ENCODE data around the gene B4GALNT3. TPM values are rescaled to one million over a fixed set of nuclear protein-coding genes. Genes with fewer than 3 reads are reported as not detected.
A peak's percentile ranks its signal among the peaks of the same experiment; 100 is the strongest.

Gene B4GALNT3
- total RNA-seq, 1 experiment from 2014 or later, result 15.5 TPM

DNA sequence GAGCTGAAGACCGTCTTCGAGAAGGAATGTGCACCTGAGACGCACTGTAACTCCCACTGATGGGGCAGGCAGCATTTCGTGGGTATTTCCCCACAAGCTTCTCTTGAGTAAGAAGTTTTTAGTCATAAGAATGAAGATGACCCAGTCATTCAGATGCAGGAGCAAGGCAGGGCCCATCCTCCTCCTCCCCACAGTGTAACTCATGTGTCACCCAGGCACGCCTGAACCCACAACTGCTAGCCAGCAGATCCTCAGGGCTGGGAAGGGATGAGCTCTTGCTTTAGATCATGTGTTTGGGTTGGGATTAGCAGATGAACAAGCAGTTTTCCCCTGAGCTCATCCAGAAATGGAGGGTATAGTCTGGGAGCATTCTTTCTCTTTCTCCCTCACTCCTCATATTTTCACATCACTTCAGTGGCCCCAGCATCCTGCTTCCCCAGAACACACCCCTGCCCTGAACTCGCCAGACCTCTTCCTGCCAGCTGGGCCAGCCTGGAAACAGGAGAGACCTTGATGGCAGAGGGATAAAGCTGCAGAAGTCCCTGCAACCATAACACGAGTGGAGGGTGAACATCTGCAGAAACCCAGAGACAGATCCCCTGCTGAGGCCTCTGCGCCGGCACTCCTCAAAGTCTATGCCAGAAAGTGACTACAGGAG, 73.3 kb downstream of the B4GALNT3 start:
- Histone ChIP-seq H3K36me3 (replicated peaks; ENCODE audit: control insufficient read depth, insufficient read depth, low read length) (no peaks in the 10 kb centered on the region), H3K4me3 (ENCODE audit: insufficient read depth, low read depth, low read length) (no peak overlapping the region), H3K27me3 (ENCODE audit: control insufficient read depth, insufficient read depth, low read length) (no peaks in the 10 kb centered on the region)
- no peak for DNase-seq

DNA sequence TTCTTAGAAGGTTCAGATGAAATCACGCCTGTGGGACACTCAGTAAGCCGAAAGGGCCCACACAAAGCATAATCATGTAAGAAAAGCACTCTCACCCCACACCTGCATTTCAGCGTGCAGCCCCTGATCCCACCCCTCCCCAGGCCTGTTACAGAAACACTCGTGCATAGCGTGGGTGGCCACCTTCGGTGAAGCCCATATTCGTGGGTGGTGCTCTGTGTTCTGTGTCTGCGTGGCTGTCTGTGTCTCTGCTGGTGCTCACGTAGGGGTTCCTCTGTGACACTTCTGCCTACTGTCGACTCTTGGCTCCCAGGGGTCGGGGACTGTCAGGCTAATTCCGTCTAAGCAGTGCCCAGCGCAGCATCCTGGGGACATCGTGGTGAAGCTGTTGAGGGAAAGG, 74.0 kb downstream of the B4GALNT3 start:
- H3K36me3 ChIP-seq (replicated peaks; ENCODE audit: control insufficient read depth, insufficient read depth, low read length), result no peaks in the 10 kb centered on the region
- H3K27me3 ChIP-seq (ENCODE audit: control insufficient read depth, insufficient read depth, low read length), result no peaks in the 10 kb centered on the region
- no peak overlapping the region for H3K4me3 ChIP-seq (ENCODE audit: insufficient read depth, low read depth, low read length)
- DNase-seq, result no peak

DNA sequence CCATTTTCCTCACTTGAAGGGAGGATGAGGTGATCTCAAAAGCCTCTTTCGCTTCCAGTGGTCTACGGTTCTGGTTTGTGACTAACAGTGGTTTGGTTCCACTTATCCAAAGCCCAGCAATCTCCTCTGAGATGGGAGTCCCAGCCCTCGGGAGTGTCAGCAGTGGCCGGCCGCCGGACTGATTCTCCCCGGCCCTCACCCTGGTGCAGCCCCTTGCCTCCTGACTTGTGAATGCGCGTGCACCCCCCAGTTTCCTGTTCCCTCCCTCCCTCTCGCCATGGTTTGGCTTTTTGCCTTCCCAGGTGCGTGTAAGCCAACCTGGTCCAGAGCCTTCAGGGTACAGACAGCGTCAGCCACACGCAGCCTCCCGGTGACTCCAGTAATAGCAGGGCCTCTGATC, 74.5 kb downstream of the B4GALNT3 start:
- Histone ChIP-seq H3K4me3 (ENCODE audit: insufficient read depth, low read depth, low read length) (no peak overlapping the region), H3K27me3 (ENCODE audit: control insufficient read depth, insufficient read depth, low read length) (no peaks in the 10 kb centered on the region)

DNA sequence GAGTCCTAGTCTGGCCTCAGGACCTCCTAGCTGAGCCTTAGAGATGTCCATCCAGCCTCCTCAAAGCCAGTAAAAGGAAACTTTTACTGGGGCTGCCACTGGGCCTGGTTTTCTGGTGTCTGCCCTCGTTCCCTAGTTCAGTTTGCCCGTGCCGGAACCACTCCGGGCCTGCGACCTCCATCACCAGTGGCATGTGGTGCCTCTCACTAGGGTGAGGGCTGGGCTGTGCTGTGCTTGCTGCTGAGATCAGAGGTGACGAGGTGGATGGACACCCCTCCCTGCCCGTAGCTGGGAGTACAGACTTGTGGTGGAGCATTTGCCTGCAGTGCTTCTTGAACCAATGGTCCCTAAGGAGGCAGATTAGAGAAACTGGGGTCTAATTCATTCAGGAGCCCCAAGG, 75.7 kb downstream of the B4GALNT3 start:
- H3K36me3 ChIP-seq (replicated peaks; ENCODE audit: control insufficient read depth, insufficient read depth, low read length), result no peaks in the 10 kb centered on the region
- H3K4me3 ChIP-seq (ENCODE audit: insufficient read depth, low read depth, low read length), result no peak overlapping the region
- DNase-seq, result no peak
- no peaks in the 10 kb centered on the region for H3K27me3 ChIP-seq (ENCODE audit: control insufficient read depth, insufficient read depth, low read length)

More for the DNA sequence above, 74.5 kb downstream of the B4GALNT3 start:
- DNase-seq, result no peak
- H3K36me3 ChIP-seq (replicated peaks; ENCODE audit: control insufficient read depth, insufficient read depth, low read length), result no peaks in the 10 kb centered on the region

DNA sequence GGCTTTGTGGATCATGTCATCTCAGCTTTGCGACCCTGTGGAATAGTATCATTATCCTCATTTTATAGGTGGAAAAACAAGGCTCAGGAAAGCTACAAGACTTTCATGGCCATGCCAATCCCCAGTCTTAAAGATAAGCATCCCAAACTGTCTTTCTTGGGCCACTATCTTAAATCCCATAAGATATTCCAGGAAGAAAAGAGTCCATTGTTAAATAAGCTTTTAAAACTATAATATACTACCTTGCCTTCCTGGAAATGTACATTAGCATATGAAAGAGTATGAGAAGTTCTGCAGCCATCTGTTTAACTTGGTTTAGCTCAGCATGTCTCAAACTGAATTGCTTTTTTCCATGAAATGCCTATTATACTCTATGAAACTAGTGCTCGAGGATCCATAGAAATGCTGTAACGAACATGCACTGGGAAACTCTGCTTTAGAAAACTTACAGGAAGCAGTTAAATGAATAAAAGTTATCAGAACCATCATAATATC, 77.1 kb downstream of the B4GALNT3 start:
- H3K36me3 ChIP-seq (replicated peaks; ENCODE audit: control insufficient read depth, insufficient read depth, low read length), result no peaks in the 10 kb centered on the region
- H3K4me3 ChIP-seq (ENCODE audit: insufficient read depth, low read depth, low read length), result no peak overlapping the region
- DNase-seq, result no peak
- no peaks in the 10 kb centered on the region for H3K27me3 ChIP-seq (ENCODE audit: control insufficient read depth, insufficient read depth, low read length)

DNA sequence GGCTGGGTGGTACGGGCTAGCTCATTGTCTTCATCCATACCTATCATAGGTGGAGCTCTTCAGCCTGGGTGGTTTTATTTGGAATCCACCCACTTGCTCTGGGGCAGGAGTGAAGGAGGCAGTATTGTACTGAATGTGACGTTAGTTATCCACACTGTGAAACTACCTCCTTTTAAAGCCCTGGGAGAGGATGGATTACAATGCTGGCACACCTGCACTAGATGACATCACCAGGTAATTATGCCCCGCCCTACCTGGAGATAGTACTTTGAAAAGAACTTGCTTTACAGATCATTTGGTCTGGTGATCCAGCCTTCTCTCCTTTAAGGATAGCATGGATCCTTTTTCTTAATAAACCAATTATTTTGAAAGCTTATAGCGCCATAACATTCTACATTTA, 78.0 kb downstream of the B4GALNT3 start:
- Histone ChIP-seq H3K4me3 (ENCODE audit: insufficient read depth, low read depth, low read length) (no peak overlapping the region), H3K36me3 (replicated peaks; ENCODE audit: control insufficient read depth, insufficient read depth, low read length) (no peaks in the 10 kb centered on the region), H3K27me3 (ENCODE audit: control insufficient read depth, insufficient read depth, low read length) (no peaks in the 10 kb centered on the region)
- DNase-seq, result no peak

DNA sequence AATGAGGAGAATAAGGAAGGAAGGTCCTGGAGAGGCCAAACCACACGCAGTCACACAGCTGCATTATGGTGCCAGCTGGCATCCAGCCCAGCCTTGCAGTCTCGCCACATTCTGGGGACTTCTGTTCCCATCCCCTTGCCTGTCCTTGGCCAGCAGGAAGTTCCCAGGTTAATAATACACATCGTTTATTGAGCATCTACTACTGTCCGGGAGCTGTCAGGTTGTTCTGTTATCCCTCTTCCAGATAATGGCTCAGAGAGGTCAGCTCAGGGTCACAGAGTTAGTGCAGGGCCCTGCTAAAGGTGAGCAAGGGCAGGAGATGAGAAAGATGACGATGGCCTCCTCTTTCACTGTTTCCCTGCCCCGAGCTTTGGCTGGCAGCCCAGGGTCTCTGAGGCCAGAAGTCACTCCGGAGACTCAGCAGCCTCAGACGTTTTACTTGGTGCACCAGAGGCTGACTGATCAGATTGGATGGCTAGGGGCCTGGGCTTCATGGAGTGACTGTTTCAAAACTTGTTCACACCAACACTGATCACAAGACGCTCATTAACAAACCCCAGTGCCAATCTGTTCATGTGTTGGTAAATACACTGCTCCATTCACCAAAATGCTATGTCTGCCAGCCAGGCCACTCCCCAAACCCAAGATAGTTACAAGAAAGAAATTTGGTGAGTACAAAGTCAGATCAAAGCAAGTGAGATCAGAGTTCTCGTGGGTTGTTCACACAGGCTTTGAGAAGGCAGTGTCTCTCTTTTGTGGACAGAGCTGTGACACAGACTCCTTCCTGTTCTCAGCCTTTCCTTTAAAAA, 79.2 kb downstream of the B4GALNT3 start:
- no peak for DNase-seq
- H3K4me3 ChIP-seq (ENCODE audit: insufficient read depth, low read depth, low read length), result no peak overlapping the region
- no peaks in the 10 kb centered on the region for H3K36me3 ChIP-seq (replicated peaks; ENCODE audit: control insufficient read depth, insufficient read depth, low read length)
- no peaks in the 10 kb centered on the region for H3K27me3 ChIP-seq (ENCODE audit: control insufficient read depth, insufficient read depth, low read length)

DNA sequence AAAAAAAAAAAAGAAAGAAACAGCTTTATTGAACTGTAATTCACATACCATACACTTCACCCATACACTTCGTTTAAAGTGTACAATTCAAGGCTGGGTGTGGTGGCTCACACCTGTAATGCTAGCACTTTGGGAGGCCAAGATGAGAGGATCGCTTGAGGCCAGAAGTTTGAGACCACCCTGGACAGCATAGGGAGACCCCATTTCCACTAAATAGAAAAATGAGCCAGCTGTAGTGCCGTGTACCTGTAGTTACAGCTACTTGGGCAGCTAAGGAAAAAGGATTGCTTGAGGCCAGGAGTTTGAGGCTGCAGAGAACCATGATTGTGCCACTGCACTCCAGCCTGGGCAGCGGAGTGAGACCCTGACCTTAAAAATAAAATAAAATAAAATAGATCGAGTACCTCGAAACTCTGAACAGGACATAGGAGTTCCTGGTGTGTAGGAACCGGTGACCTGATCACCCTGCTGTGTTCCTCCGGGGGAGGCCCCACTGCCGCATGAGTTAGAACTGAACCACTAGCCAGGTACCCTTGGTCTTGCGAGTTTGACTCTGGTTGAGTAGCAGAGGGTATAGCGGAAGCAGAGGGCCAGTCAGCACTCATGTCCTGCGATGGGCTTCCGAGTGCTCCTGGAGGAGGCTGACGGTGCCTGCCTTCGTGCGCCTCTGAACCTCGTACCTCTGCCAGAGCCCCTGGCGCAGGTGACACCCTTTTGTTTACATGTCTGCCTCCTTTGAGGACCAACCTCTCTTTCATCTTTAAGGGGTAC, 80.0 kb downstream of the B4GALNT3 start:
- Histone ChIP-seq H3K36me3 (replicated peaks; ENCODE audit: control insufficient read depth, insufficient read depth, low read length) (no peaks in the 10 kb centered on the region), H3K27me3 (ENCODE audit: control insufficient read depth, insufficient read depth, low read length) (no peaks in the 10 kb centered on the region), H3K4me3 (ENCODE audit: insufficient read depth, low read depth, low read length) (no peak overlapping the region)
- no peak for DNase-seq

DNA sequence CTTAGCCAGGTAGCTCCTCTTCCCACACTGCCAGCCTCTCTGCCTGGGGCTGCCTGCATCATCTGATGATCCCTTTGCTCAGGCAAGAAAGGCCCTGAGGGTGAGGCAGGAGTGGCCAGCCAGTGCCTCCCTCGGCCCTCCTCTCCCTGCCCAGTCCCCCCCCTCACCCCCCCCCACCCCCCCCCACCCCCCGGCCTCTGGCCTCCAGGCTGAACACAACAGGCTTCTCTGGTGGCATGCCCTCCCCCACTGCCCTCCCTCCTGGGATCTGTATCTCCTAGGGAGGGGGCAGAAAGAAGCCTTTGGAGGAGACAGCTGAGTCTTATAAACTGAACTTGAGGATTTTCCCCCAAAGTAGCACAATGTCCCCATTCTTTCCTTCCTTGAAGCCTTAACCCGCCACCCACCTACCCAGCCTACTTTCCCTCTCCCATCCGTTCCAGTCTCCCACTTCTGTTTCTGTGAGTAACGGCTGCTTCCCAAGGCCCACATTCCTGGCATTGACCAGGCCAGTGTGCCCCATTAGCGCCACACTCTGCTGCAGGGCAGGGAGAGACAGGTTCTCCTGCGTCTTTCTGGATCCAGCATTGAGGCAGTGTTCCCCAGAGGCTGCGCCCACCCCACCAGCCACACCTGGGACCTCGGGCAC, 82.1 kb downstream of the B4GALNT3 start:
- Histone ChIP-seq H3K4me3 (ENCODE audit: insufficient read depth, low read depth, low read length) (no peak overlapping the region), H3K27me3 (ENCODE audit: control insufficient read depth, insufficient read depth, low read length) (peaks cover 9% of the 10 kb centered on the region), H3K36me3 (replicated peaks; ENCODE audit: control insufficient read depth, insufficient read depth, low read length) (no peaks in the 10 kb centered on the region)
- peak; percentile 80 for DNase-seq

DNA sequence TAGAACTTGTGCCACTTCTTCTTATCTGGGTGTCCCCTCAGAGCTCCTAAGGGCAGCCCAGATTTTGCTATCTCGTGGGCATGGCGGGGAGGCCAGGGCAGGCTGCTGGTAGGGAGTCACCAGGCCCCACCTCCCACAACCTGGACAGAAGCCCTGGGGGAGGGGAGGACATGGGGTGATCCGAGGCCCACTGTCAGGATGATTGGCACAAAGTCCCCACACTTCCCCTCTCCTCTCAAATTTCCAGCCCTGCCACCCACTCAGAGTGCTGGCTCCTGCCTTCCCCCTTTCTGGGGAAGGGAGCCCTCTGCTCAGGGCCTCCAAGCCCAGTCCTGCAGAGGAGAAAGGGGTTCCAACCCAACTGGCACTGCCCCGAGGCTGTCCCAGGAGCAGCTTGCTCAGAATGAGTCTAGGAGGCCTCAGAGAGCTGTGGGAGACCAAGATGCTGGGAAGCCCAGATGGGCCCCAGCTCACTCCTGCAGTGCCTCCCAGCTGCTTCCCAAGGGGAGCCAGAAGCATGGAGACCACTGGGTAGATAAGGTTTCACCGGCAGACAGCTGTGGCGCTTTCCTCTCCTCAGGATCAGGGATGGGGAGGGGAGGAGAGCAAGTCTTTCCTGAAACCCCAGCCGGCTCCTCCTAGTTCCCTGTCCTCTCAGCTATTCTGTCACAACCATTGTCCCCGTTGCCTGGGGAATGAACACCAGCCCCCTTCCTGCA, 82.8 kb downstream of the B4GALNT3 start:
- DNase-seq, result peak; percentile 70
- Histone ChIP-seq H3K27me3 (ENCODE audit: control insufficient read depth, insufficient read depth, low read length) (peaks cover 9% of the 10 kb centered on the region), H3K4me3 (ENCODE audit: insufficient read depth, low read depth, low read length) (no peak overlapping the region), H3K36me3 (replicated peaks; ENCODE audit: control insufficient read depth, insufficient read depth, low read length) (no peaks in the 10 kb centered on the region)

DNA sequence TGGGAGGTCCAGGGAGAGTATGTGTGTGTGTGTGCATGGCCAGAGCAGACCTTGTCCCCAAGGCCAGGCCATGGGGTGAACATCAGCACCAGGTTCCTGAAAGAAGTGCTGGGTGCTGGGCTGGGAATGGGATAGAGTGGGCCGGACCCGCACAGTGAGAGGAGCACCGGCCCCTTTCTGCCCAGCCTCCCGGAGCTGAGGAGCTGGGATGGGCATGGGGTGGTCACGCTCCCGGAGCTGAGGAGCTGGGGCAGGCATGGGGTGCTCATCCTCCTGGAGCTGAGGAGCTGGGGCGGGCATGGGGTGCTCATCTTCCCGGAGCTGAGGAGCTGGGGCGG, 83.3 kb downstream of the B4GALNT3 start:
- no peaks in the 10 kb centered on the region for H3K36me3 ChIP-seq (replicated peaks; ENCODE audit: control insufficient read depth, insufficient read depth, low read length)
- no peak overlapping the region for H3K4me3 ChIP-seq (ENCODE audit: insufficient read depth, low read depth, low read length)
- no peak for DNase-seq
- peaks cover 9% of the 10 kb centered on the region for H3K27me3 ChIP-seq (ENCODE audit: control insufficient read depth, insufficient read depth, low read length)

DNA sequence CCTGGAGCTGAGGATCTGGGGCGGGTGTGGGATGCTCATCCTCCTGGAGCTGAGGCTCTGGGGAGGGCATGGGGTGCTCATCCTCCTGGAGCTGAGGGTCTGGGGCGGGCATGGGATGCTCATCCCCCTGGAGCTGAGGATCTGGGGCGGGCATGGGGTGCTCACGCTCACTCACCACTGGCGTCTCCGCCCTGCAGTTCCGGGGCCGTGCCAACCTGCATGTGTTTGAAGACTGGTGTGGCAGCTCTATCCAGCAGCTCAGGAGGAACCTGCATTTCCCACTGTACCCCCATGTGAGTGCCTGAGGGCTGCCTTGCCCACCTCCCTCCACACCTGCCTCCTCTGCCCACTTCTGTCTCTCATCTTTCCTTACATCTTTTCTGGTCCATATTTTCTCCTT, 84.4 kb downstream of the B4GALNT3 start:
- Histone ChIP-seq H3K36me3 (replicated peaks; ENCODE audit: control insufficient read depth, insufficient read depth, low read length) (no peaks in the 10 kb centered on the region), H3K4me3 (ENCODE audit: insufficient read depth, low read depth, low read length) (no peak overlapping the region), H3K27me3 (ENCODE audit: control insufficient read depth, insufficient read depth, low read length) (peaks cover 9% of the 10 kb centered on the region)
- DNase-seq, result no peak

DNA sequence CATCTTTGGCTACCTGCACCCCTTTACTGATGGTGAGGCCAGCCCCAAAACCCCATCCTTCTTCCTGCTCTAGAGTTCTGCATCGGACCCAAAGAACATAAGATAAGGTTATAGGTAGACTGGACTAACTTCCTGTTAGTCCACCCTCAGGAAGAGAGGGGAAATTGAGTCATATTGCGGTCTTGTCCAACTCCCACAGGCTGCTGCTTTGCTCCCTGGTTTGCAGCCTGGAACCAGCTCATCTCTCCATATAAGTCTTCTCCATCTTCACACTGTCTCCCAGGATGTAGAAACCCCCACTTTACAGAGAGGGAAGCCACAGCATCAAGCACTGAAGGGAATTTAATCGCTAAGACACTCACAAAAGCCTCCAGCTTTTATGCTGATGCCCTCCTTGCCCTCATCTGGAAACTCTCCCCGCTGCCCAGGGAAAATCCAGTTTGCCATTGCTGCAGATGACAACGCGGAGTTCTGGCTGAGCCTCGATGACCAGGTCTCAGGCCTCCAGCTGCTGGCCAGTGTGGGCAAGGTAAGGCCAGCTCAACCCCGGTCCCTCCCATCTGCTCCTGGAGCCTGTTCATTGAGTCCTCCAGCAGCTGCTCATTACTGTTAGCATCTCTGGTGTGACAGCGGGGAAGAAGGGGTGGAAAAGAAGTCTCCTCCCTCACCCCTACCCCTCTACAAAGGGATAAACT, 85.3 kb downstream of the B4GALNT3 start:
- DNase-seq, result peak; percentile 61
- Histone ChIP-seq H3K4me3 (ENCODE audit: insufficient read depth, low read depth, low read length) (no peak overlapping the region), H3K27me3 (ENCODE audit: control insufficient read depth, insufficient read depth, low read length) (peaks cover 9% of the 10 kb centered on the region), H3K36me3 (replicated peaks; ENCODE audit: control insufficient read depth, insufficient read depth, low read length) (no peaks in the 10 kb centered on the region)

Measured in H7 (cell line).